ENCODE data around the gene TOP1. TPM values are rescaled to one million over a fixed set of nuclear protein-coding genes. Genes with fewer than 3 reads are reported as not detected.

Gene TOP1
- polyA plus RNA-seq, 2 of the 4 experiments (the other 2 are of a cell fraction): 20.8 to 70.6 TPM

DNA sequence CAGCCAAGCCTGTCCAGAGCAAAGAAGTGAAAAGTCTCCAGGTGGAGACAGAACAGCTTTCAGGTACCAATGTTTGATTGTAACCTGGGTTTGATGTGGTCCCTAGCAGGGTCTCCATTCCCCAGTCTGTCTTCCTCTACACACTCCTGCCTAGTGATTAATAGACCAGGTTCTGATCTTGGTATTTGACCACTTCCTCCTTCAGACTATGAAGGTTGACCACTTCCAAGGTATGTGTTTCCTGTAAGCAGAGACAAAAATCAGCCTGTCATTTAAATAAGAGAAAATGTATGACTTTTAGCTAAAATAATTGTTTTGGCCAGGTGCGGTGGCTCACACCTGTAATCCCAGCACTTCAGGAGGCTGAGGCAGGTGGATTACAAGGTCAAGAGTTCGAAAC lies 41.8 kb upstream of the TOP1 start:
- no peaks in the 10 kb centered on the region for H3K4me1 ChIP-seq
- DNase-seq (ENCODE audit: low read depth in 1 of 2, low spot score in 1 of 2): no peak
- WGBS (ENCODE audit: missing lambda C conversion rate): 52% methylated on average over 2 of the region's 2 CpGs
- ChIA-PET POLR2A (no interaction called here), CTCF (interaction anchor here (0.7 to 17.5 kb wide), 8 partner anchors 12 to 186 kb away, joined by 3 to 208 read pairs (median 4); no protein-coding TSS in a partner anchor)
- FAIRE-seq: no peak
- no peaks in the 10 kb centered on the region for H3K9me3 ChIP-seq
- no peak overlapping the region for H3K4me2 ChIP-seq
- no peak for TF ChIP-seq CTCF (IDR thresholded peaks at IDR 0.05)
- TF ChIP-seq NPAS2 (CRISPR knock-in tag; IDR thresholded peaks at IDR 0.05; ENCODE audit: borderline replicate concordance): no peak
- no peak for TF ChIP-seq CHD4 (IDR thresholded peaks at IDR 0.05; ENCODE audit: borderline replicate concordance)
- no peak for ATAC-seq
- no peak overlapping the region for H3K4me3 ChIP-seq
- H3K27ac ChIP-seq: no peak overlapping the region

- FAIRE-seq (no peak), ATAC-seq (peak; percentile 99 to 100), DNase-seq (ENCODE audit: low read depth in 1 of 2, low spot score in 1 of 2) (peak; percentile 85 to 91)
- 32% methylated on average over 10 of the region's 10 CpGs for WGBS (ENCODE audit: missing lambda C conversion rate)
- CTCF ChIA-PET: interaction anchor here (0.5 to 17.5 kb wide), 45 partner anchors 8 to 1968 kb away, joined by 3 to 208 read pairs (median 7); partner anchors contain the start of genes LPIN3 and TOP1
- Histone ChIP-seq H3K4me2 (peak overlapping the region; percentile 27), H3K9me3 (no peaks in the 10 kb centered on the region), H3K4me1 (no peaks in the 10 kb centered on the region), H3K27ac (peak overlapping the region; percentile 62 to 84; a peak in 5 of 6 replicates), H3K4me3 (no peak overlapping the region)
- POLR2A ChIA-PET: interaction anchor here (0.6 to 1.1 kb wide), 3 partner anchors 15 to 146 kb away, joined by 3 to 5 read pairs (median 4); partner anchors contain the start of gene TOP1
- TF ChIP-seq CHD4 (IDR thresholded peaks at IDR 0.05; ENCODE audit: borderline replicate concordance) (no peak), HOXA7 (CRISPR knock-in tag; IDR thresholded peaks at IDR 0.05) (no peak), ESRRA (IDR thresholded peaks at IDR 0.05; ENCODE audit: borderline replicate concordance, low read length) (no peak), POLR2A (IDR thresholded peaks at IDR 0.05; ENCODE audit: low read length) (no peak), CTCF (IDR thresholded peaks at IDR 0.05) (peak; percentile 85), CBX2 (IDR thresholded peaks at IDR 0.05; ENCODE audit: borderline replicate concordance, low read depth) (no peak), FOXS1 (CRISPR knock-in tag; IDR thresholded peaks at IDR 0.05) (no peak), RAD21 (conservative IDR thresholded peaks at IDR 0.05 in 1 of 2, IDR thresholded peaks at IDR 0.05 in 1 of 2) (peak; percentile 88 to 89), MYC (IDR thresholded peaks at IDR 0.05; ENCODE audit: borderline replicate concordance, low read length) (no peak), MAZ (IDR thresholded peaks at IDR 0.05; ENCODE audit: borderline replicate concordance, low read depth, low read length) (no peak), EHMT2 (IDR thresholded peaks at IDR 0.05; ENCODE audit: low read depth) (no peak), ZSCAN20 (CRISPR knock-in tag; IDR thresholded peaks at IDR 0.05) (no peak), HDAC2 (IDR thresholded peaks at IDR 0.05) (no peak), KDM1A (IDR thresholded peaks at IDR 0.05; ENCODE audit: low read depth) (no peak), ZC3H11A (IDR thresholded peaks at IDR 0.05) (no peak), RNF2 (IDR thresholded peaks at IDR 0.05; ENCODE audit: borderline replicate concordance, low read depth) (no peak), FOSL2 (IDR thresholded peaks at IDR 0.05) (no peak), FOSL2 (CRISPR knock-in tag; IDR thresholded peaks at IDR 0.05) (no peak), SMC3 (IDR thresholded peaks at IDR 0.05) (peak; percentile 90), HOXB13 (CRISPR knock-in tag; IDR thresholded peaks at IDR 0.05; ENCODE audit: low read depth) (no peak)
- TF ChIP-seq, protein P1, sequence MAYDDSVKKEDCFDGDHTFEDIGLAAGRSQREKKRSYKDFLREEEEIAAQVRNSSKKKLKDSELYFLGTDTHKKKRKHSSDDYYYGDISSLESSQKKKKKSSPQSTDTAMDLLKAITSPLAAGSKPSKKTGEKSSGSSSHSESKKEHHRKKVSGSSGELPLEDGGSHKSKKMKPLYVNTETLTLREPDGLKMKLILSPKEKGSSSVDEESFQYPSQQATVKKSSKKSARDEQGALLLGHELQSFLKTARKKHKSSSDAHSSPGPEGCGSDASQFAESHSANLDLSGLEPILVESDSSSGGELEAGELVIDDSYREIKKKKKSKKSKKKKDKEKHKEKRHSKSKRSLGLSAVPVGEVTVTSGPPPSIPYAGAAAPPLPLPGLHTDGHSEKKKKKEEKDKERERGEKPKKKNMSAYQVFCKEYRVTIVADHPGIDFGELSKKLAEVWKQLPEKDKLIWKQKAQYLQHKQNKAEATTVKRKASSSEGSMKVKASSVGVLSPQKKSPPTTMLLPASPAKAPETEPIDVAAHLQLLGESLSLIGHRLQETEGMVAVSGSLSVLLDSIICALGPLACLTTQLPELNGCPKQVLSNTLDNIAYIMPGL (CRISPR knock-in tag; IDR thresholded peaks at IDR 0.05; ENCODE audit: borderline replicate concordance): no peak
Observed at GRCh38 chr20:40990542-40991120, 38.0 kb upstream of the TOP1 start.

Data from A549 (cell line).